Kidney capillary endothelial cell (primary cell): ENCODE measurements around the gene PKNOX2.
A peak's percentile ranks its signal among the peaks of the same experiment; 100 is the strongest.
"Not testable (repeated sequence)": the region's sequence is repeated elsewhere in the genome, so short reads cannot be mapped to it uniquely, and the experiment has no call there.

ENCODE experiments used
- DNase-seq: peaks from one replicate; pipeline ENCODE4 v3.0.0-alpha.2; 2018; ENCODE audit warnings: low spot score

The PKNOX2 gene

GRCh38 chr11:125207866-125208425 is 43.4 kb downstream of the PKNOX2 start:
- no peak for DNase-seq

DNA sequence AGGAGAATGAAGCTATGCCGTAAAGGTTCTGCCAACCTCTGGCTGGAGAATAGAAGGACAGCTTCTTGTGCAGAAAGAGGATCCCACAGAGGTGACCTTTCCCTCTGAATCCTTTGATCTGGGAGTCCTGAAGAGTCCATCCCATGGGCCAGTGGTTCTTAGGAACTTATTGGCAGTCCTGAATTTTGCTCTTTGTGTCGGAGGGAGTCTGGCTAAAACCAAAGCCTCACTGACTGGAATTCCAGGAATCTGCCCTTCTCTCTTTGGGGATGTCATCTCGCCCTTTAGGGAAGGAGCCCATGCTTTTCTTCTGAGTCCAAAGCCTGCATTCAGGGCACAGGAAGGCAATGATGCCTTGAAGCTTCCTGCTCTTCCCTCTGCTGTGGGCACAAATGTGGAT is 45.5 kb downstream of the PKNOX2 start:
- no peak for DNase-seq

- no peak for DNase-seq
Observed at GRCh38 chr11:125211191-125211947, 46.8 kb downstream of the PKNOX2 start.

GRCh38 chr11:125211948-125212340 is 47.4 kb downstream of the PKNOX2 start:
- DNase-seq, result no peak

DNA sequence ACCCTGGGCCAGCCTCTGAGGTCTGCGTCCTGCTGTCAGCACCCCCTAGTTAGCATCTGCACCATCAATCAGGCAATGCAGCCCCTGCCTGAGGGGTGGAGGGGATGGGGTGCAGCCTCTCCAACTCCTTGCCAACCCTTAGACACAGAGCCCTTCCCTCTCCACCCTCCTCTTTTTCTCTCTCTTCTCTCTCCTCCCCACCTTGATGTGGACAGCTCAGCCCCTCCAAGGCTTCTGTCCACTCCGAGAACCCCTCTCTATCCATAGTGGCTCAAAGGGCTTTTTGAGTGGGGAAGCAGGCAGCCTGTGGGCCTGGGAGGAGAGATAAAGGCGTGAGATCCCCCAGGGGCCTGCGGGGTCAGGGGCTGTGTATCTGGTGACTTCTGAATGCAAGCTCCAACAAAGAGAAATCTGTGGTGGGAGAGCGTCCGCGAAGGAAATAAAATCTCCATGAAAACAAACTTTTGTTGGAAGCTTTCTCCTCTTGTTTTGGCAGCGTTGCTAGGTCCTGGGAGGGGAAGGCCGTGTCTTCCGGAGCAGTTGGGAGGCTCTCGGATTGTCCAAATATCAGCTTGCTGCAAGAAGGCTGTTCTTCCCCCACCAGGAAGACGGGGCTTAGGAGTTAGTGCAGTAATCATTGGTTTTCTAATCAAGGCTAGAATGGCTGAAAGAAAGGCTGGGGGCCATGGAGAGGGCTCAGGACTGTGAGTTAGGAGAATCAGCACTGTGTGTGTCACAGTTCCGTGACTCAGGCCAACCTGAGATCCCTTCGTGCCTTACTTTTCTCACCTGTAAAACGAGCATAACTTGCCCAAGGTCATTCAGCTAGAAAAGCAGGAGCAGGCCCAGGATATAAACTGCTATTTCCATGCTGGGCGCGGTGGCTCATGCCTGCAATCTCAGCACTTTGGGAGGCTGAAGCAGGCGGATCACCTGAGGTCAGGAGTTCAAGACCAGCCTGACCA is 50.3 kb downstream of the PKNOX2 start:
- DNase-seq, result no peak

DNA sequence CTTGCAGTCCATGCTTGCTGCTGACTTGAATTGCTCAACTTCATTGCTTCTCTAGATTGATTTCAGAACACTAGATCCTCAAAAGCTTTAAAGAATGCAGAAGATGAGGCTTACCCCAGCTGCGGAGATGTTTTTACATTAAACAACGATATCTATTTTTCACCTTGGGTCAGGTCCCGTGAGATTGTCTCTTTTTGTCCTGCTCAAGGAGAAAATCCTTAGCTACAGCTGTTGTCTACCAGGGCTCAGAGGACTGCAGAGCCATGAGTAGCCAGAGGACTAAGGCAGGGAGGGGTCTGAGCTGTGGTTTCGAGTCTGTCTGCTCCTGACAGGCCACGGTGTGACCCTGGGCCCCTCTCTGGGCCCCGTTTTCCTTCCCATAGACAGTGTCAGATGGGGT is 51.4 kb downstream of the PKNOX2 start:
- no peak for DNase-seq

DNA sequence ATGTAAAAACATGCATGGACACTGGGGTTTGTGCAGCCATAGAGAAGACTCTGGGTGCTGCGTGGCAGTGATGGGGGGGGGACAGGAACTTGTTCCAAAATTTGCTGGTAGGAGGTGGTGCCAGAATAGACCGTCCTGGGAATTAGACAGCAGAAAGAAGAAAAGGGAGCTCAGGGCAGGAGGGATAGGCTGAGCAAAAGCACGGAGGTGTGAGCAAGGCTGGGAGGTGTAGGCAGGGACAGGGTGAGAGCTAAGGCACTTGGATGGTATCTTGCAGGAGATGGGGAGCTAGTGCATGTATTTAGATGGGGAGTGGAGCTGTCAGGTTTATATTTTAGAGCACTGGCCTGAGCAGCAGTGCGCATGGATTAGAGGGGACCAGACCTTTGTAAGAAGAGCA is 53.8 kb downstream of the PKNOX2 start:
- no peak for DNase-seq

- DNase-seq, result no peak
Observed at GRCh38 chr11:125221461-125221860, 56.9 kb downstream of the PKNOX2 start.

- DNase-seq, result no peak
Observed at GRCh38 chr11:125222494-125222893, 57.9 kb downstream of the PKNOX2 start.

DNA sequence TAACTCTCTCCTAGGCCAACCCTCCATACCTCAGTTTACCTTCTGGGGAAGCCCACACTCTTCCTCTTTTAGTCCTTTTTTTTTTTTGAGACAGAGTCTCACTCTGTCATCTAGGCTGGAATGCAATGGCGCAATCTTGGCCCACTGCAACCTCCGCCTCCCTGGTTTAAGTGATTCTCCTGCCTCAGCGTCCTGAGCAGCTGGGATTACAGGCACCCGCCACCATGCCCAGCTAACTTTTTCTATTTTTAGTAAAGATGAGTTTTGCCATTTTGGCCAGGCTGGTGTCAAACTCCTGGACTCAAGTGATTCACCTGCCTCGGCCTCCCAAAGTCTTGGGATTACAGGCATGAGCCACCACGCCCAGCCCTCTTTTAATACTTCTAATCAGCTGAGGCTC is 58.6 kb downstream of the PKNOX2 start:
- DNase-seq, result not testable (repeated sequence)

DNA sequence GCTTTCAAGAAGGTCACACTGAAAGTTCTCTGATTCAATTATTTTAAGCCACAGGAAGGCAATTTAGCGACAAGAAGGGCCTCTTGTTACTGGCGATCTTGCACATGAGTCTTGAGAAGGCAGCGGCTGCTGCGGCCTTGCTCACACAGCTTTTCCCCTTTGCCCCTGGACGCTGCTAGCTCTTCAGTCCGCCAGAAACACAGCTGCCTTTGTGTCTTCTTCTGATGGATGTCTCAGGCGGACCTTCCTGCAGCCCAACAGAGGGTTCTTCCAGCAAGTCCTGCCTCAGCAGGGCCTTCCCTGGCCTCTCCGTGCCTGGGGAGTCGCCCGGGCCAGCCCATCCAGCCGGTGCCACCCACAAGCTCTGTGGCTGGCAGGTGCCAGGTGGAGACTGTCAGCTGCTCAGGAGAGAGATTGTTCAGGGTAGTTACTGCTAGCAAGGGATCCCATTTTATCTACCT is 59.4 kb downstream of the PKNOX2 start:
- DNase-seq, result no peak

- DNase-seq, result peak; percentile 28
Observed at GRCh38 chr11:125224391-125225021, 60.0 kb downstream of the PKNOX2 start.

GRCh38 chr11:125225401-125225800 is 60.9 kb downstream of the PKNOX2 start:
- no peak for DNase-seq

- no peak for DNase-seq
Observed at GRCh38 chr11:125226031-125226430, 61.5 kb downstream of the PKNOX2 start.

DNA sequence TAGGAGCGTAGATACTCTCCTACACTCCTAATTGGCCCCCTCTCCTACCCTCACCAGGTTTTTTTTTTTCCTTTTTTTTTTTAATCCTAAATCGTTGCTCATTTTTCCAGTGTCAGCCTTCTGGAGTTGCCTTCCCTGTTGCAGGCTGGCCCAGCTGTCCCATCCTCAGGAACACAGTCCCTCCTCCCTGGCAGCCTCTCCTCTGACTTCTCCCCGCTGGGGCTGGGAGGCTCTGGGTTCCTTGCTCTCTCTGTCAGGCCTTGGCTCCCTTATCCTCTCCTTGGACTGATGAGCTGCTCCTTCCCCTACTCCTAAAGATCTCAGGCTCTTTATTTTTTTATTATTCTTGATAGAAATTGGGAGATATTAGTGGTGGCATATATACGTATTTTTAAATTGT is 62.2 kb downstream of the PKNOX2 start:
- no peak for DNase-seq

- DNase-seq, result no peak
Observed at GRCh38 chr11:125227151-125227550, 62.6 kb downstream of the PKNOX2 start.

GRCh38 chr11:125228445-125228844 is 63.9 kb downstream of the PKNOX2 start:
- no peak for DNase-seq

GRCh38 chr11:125228993-125229392 is 64.4 kb downstream of the PKNOX2 start:
- no peak for DNase-seq

DNA sequence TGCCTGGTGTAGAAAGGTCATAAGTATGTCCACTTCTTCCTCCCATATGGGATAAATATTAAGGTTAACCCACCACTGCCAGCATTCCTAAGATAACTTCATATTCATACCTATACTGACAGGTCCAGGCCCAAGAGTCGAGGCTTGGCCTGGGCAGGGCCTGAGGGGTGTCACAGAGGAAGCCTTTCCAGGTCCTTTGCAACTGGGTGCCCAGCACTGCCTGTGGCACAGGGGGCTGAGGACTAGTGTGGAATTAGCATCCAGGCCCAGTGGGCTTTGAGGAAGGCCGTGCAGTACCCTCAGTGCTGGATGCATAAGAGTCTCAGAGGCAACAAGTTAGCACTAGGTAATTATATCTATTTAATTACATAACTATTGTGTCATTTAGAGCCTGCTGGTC is 65.4 kb downstream of the PKNOX2 start:
- no peak for DNase-seq

DNA sequence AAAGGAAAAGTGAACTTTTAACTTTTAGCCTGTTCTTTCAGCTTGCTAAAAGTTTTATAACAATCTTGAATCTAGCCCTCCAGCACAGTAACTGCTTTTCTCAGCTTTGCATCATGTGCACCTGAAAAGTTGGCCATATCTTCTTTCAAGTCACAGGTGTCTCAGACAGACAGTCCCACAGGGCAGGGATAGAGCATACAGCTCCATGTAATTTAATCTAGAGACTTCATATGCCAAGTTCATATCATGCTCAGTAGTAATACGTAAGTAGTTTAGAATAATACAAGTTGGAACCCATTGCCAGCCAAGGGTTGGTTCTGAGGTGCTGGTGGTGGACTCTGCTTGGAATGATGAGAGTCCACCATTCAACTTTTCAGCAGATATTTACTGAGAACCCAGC is 68.6 kb downstream of the PKNOX2 start:
- no peak for DNase-seq

DNA sequence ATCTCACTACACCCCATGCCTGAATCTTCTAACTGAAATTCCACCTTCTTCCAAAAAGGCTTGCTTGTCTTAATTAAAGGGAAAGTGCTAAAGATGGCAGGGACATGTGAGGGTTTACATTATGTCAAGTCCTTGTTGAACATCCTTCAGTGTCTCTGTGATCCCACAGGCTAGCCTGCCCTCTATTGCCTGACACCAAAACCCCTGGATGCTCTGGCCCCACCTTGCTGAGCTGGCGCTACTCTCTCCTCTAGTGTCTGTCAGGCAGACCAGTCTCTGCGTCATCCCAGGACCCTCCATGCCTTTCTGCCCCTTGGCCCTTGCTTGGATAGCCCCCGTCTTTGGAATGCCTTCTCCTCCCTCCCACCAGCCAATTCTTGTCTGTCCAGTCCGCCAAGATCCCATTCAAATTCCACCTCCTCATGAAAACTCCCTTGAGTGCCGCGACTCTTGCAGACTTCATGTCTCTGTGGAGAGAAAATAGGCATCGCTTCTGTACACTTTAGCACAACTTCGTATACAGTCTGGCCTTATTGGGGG is 69.3 kb downstream of the PKNOX2 start:
- DNase-seq, result no peak

GRCh38 chr11:125235071-125235471 is 70.5 kb downstream of the PKNOX2 start:
- no peak for DNase-seq
